Liver (tissue), 9 donors: ENCODE data around the gene KCNMB2. TPM values are rescaled to one million over a fixed set of nuclear protein-coding genes. Genes with fewer than 3 reads are reported as not detected.

Experiments
- DNase-seq: peaks from one replicate; pipeline ENCODE4 v3.0.0-alpha.2; 2017; ENCODE audit warnings: low spot score
- H3K27ac ChIP-seq, 2 donors: one replicate each; pipeline ENCODE4 v1.7.0; 2013; ENCODE audit warnings: inconsistent platforms in 2 of 2, low read length in 2 of 2, control low read depth in 1 of 2, low read depth in 1 of 2, mild to moderate bottlenecking in 1 of 2
- H3K27me3 ChIP-seq, 4 donors: one replicate each; pipeline versions ENCODE4 v1.6.1 to v1.7.0; 2013; ENCODE audit warnings: low read length in 3 of 4, inconsistent platforms in 1 of 4, mild to moderate bottlenecking in 1 of 4, moderate library complexity in 1 of 4; ENCODE audit not compliant: control insufficient read depth in 4 of 4, insufficient read depth in 4 of 4
- H3K36me3 ChIP-seq, 4 donors: one replicate each; pipeline versions ENCODE4 v1.6.1 to v1.7.0; 2013; ENCODE audit warnings: low read length in 3 of 4, mild to moderate bottlenecking in 3 of 4, low read depth in 1 of 4, moderate library complexity in 1 of 4; ENCODE audit not compliant: control insufficient read depth in 4 of 4, insufficient read depth in 3 of 4
- H3K4me1 ChIP-seq, 4 donors: one replicate each; pipeline versions ENCODE4 v1.6.1 to v1.7.0; 2013; ENCODE audit warnings: low read length in 3 of 4, mild to moderate bottlenecking in 3 of 4, moderate library complexity in 1 of 4; ENCODE audit not compliant: control insufficient read depth in 4 of 4, insufficient read depth in 4 of 4
- H3K4me3 ChIP-seq, 3 donors: one replicate each; pipeline versions ENCODE4 v1.6.1 to v1.7.0; 2013; ENCODE audit warnings: low read length in 3 of 3, control low read depth in 1 of 3, low read depth in 1 of 3, mild to moderate bottlenecking in 1 of 3
- H3K9ac ChIP-seq, 2 donors: one replicate each; pipeline ENCODE4 v1.7.0; 2013; ENCODE audit warnings: low read length in 2 of 2, mild to moderate bottlenecking in 2 of 2, moderate library complexity in 2 of 2, control low read depth in 1 of 2, low read depth in 1 of 2
- H3K9me3 ChIP-seq, 4 donors: one replicate each; pipeline versions ENCODE4 v1.6.1 to v1.7.0; 2013; ENCODE audit warnings: low read length in 3 of 4; ENCODE audit not compliant: control insufficient read depth in 4 of 4
- EGR1 ChIP-seq, 2 donors: IDR thresholded peaks; 2 replicates each; pipeline ENCODE4 v1.6.1; 2016 to 2018; ENCODE audit warnings: antibody characterized with exemption in 2 of 2, low read depth in 2 of 2
- FOXA1 ChIP-seq: IDR thresholded peaks from 2 replicates; pipeline ENCODE4 v1.6.1; 2016; ENCODE audit warnings: antibody characterized with exemption
- FOXA2 ChIP-seq: IDR thresholded peaks from 2 replicates; pipeline ENCODE4 v1.6.1; 2016; ENCODE audit warnings: antibody characterized with exemption
- GABPA ChIP-seq, 2 donors: IDR thresholded peaks in 1 of 2; conservative IDR thresholded peaks in 1 of 2; 2 replicates each; pipeline ENCODE4 v1.6.1; 2016; ENCODE audit warnings: antibody characterized with exemption in 2 of 2, mild to moderate bottlenecking in 1 of 2, moderate library complexity in 1 of 2
- HNF4G ChIP-seq: IDR thresholded peaks from 2 replicates; pipeline ENCODE4 v1.6.1; 2016; ENCODE audit warnings: antibody characterized with exemption
- NR2F2 ChIP-seq: IDR thresholded peaks from 2 replicates; pipeline ENCODE4 v1.6.1; 2016; ENCODE audit warnings: antibody characterized with exemption
- RXRA ChIP-seq, 2 donors: IDR thresholded peaks; 2 replicates each; pipeline ENCODE4 v1.6.1; 2017 to 2018; ENCODE audit warnings: antibody characterized with exemption in 2 of 2, mild to moderate bottlenecking in 1 of 2
- SP1 ChIP-seq: IDR thresholded peaks from 2 replicates; pipeline ENCODE4 v1.6.1; 2018; ENCODE audit warnings: antibody characterized with exemption, mild to moderate bottlenecking
- TAF1 ChIP-seq: conservative IDR thresholded peaks from 2 replicates; pipeline ENCODE4 v1.6.1; 2016; ENCODE audit warnings: antibody characterized with exemption, mild to moderate bottlenecking
- YY1 ChIP-seq: IDR thresholded peaks from 2 replicates; pipeline ENCODE4 v1.6.1; 2016; ENCODE audit warnings: antibody characterized with exemption, mild to moderate bottlenecking
- WGBS: extraction: QIAGEN DNeasy Blood & Tissue Kit; methylation state at CpG from one replicate; pipeline ENCODE4 v1.1.7; 2013; 5-methylcytosine and 5-hydroxymethylcytosine counted together
- polyA plus RNA-seq, 2 donors: library from polyadenylated mRNA; stranded (reverse) in 1 of 2; unstranded in 1 of 2; fragments of 200-250 nt in 1 of 2; fragments of >200 nt in 1 of 2; fragmentation: Nextera tagmentation in 1 of 2; extraction: Ambion mirVana in 1 of 2; gene quantifications; one replicate each; pipeline versions ENCODE4 v1.2.1 to v1.2.3, GENCODE V29; 2013 to 2015
- total RNA-seq, 2 donors: library from RNA; depleted of rRNA; stranded (reverse); fragments of >200 nt; gene quantifications; one replicate each; pipeline ENCODE4 v1.2.3, GENCODE V29; 2014
- TF ChIP-seq, protein P1 (sequence below): fragments of 150-350 bp; IDR thresholded peaks from 2 replicates; pipeline ENCODE4 v1.5.1; 2017; ENCODE audit warnings: improper control_type of control experiment, low read depth, low read length; ENCODE audit not compliant: missing input control
- TF ChIP-seq, protein P2 (sequence below): IDR thresholded peaks from 2 replicates; pipeline ENCODE4 v1.6.1; 2016; ENCODE audit warnings: antibody characterized with exemption
- TF ChIP-seq, protein P3 (sequence below): IDR thresholded peaks from 2 replicates; pipeline ENCODE4 v1.6.1; 2016; ENCODE audit warnings: antibody characterized with exemption
- TF ChIP-seq, protein P4 (sequence below): IDR thresholded peaks from 2 replicates; pipeline ENCODE4 v1.6.1; 2016; ENCODE audit warnings: antibody characterized with exemption
- donor health status: healthy.
- donor health status: healthy.
- donor health status: healthy.
- donor health status: healthy.
- donor health status: healthy.

The KCNMB2 gene
- total and polyA plus RNA-seq, 4 donors, result 0.08 to 0.33 (median 0.16) TPM; not detected in 1

DNA sequence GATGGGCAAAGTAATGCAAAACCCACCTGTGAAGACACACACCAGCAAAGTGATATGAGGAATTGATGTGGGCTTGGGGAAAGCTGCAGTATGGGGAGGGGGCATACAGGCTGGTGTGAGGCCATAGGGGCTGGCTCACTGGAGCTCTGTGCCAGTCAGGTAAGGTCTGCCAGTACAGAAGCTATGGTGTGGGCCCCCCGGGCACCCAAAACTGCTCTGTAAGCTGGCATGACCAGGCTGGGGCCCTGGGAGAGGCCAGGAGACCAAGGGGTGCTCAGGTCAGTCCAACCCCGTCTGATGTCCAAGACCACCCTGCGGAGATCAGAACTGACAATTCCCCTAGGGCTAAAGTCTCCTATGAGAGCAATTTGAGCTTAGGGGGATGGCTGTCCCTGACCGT is 163.1 kb downstream of the KCNMB2 start:
- no peak for DNase-seq
- Histone ChIP-seq H3K9ac (no peak overlapping the region), H3K9me3 (peaks cover 0 to 14% (median 3%) of the 10 kb centered on the region in 4 donors), H3K27me3 (no peaks in the 10 kb centered on the region), H3K36me3 (no peaks in the 10 kb centered on the region), H3K27ac (no peak overlapping the region), H3K4me3 (no peak overlapping the region), H3K4me1 (no peaks in the 10 kb centered on the region)
- TF ChIP-seq HNF4G, result no peak
- TF ChIP-seq, protein P1, sequence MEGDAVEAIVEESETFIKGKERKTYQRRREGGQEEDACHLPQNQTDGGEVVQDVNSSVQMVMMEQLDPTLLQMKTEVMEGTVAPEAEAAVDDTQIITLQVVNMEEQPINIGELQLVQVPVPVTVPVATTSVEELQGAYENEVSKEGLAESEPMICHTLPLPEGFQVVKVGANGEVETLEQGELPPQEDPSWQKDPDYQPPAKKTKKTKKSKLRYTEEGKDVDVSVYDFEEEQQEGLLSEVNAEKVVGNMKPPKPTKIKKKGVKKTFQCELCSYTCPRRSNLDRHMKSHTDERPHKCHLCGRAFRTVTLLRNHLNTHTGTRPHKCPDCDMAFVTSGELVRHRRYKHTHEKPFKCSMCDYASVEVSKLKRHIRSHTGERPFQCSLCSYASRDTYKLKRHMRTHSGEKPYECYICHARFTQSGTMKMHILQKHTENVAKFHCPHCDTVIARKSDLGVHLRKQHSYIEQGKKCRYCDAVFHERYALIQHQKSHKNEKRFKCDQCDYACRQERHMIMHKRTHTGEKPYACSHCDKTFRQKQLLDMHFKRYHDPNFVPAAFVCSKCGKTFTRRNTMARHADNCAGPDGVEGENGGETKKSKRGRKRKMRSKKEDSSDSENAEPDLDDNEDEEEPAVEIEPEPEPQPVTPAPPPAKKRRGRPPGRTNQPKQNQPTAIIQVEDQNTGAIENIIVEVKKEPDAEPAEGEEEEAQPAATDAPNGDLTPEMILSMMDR, result no peak
- TF ChIP-seq GABPA (IDR thresholded peaks at IDR 0.05 in 1 of 2, conservative IDR thresholded peaks at IDR 0.05 in 1 of 2), result no peak
- TF ChIP-seq, protein P2, sequence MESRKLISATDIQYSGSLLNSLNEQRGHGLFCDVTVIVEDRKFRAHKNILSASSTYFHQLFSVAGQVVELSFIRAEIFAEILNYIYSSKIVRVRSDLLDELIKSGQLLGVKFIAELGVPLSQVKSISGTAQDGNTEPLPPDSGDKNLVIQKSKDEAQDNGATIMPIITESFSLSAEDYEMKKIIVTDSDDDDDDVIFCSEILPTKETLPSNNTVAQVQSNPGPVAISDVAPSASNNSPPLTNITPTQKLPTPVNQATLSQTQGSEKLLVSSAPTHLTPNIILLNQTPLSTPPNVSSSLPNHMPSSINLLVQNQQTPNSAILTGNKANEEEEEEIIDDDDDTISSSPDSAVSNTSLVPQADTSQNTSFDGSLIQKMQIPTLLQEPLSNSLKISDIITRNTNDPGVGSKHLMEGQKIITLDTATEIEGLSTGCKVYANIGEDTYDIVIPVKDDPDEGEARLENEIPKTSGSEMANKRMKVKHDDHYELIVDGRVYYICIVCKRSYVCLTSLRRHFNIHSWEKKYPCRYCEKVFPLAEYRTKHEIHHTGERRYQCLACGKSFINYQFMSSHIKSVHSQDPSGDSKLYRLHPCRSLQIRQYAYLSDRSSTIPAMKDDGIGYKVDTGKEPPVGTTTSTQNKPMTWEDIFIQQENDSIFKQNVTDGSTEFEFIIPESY, result no peak
- no peak for TF ChIP-seq NR2F2
- TF ChIP-seq, protein P3, sequence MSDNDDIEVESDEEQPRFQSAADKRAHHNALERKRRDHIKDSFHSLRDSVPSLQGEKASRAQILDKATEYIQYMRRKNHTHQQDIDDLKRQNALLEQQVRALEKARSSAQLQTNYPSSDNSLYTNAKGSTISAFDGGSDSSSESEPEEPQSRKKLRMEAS, result no peak
- TF ChIP-seq FOXA2, result no peak
- TF ChIP-seq YY1, result no peak
- TF ChIP-seq EGR1 (IDR thresholded peaks at IDR 0.05; ENCODE audit: low read depth in 2 of 2), result no peak
- no peak for TF ChIP-seq RXRA (IDR thresholded peaks at IDR 0.05)
- no peak for TF ChIP-seq SP1
- no peak for TF ChIP-seq FOXA1
- 84% methylated on average over 4 of the region's 4 CpGs for WGBS

DNA sequence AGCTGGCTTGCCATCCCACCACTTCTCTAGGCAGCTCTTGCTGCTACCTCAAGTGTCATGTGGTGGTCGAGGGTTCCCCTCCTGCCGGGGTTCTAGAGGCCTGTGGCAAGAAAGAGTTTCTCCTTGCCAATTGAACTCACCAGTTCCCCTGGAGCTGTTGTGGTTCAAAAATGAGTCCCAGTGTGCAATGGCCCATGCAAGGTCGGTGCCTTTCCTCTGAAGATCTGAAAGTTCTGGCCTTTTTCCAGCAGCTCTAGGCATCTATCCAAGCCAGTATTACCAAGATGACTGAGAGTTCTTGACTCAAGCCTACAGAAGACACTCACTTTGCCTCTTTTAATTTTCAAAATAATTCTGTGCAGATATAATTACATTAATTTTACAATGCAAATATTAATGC is 163.6 kb downstream of the KCNMB2 start:
- Histone ChIP-seq H3K4me3 (no peak overlapping the region), H3K9ac (no peak overlapping the region), H3K4me1 (no peaks in the 10 kb centered on the region), H3K9me3 (peaks cover 0 to 11% (median 3%) of the 10 kb centered on the region in 4 donors), H3K36me3 (no peaks in the 10 kb centered on the region), H3K27ac (no peak overlapping the region), H3K27me3 (no peaks in the 10 kb centered on the region)
- DNase-seq, result no peak
- TF ChIP-seq FOXA2 (no peak), GABPA (IDR thresholded peaks at IDR 0.05 in 1 of 2, conservative IDR thresholded peaks at IDR 0.05 in 1 of 2) (no peak), SP1 (no peak), TAF1 (no peak)
- WGBS, result 70% methylated on average over 3 of the region's 3 CpGs

DNA sequence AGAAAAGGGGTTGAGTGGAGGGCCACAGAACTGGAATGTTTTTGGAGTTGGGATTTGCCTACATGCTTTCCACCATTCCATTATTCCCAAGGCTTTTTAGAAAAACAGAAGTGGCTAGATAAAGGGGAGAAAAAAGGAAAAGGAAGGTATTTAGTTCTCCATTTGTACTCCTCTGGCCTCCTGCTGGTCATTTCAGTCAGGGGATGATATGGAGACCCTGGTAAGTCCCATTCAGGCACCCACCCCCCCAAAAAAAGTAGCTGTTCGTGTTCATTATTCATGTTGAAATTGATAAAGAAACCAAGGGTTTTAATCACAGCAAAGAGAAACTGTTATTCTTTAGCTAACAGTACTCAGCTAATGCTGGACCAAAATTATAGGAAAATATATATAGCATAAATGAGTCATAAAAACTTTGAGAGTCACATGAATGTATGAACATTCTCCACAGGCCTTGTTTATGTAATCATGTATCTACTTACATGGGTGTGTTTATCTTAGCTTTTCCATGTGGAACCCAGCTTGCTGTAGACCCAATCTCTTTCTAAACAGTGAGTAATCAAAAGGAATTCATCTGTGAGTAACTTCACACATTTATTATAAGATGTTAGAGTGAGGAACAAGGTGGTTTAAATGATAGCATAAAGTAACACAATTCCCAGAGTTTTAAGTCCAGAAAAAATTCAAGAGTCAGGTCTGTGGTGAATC is 167.2 kb downstream of the KCNMB2 start:
- H3K27ac ChIP-seq, result no peak overlapping the region
- H3K9ac ChIP-seq, result no peak overlapping the region
- WGBS, result 6% methylated on average over 1 of the region's 1 CpG
- no peaks in the 10 kb centered on the region for H3K4me1 ChIP-seq
- H3K36me3 ChIP-seq, result no peaks in the 10 kb centered on the region
- peaks cover 0 to 4% (median 0%) of the 10 kb centered on the region in 4 donors for H3K9me3 ChIP-seq
- TF ChIP-seq FOXA2 (no peak), RXRA (IDR thresholded peaks at IDR 0.05) (no peak), HNF4G (no peak), GABPA (IDR thresholded peaks at IDR 0.05 in 1 of 2, conservative IDR thresholded peaks at IDR 0.05 in 1 of 2) (no peak), TAF1 (no peak), EGR1 (IDR thresholded peaks at IDR 0.05; ENCODE audit: low read depth in 2 of 2) (no peak), SP1 (no peak)
- TF ChIP-seq, protein P2, result no peak
- TF ChIP-seq, protein P1, result no peak
- TF ChIP-seq, protein P3, result no peak
- TF ChIP-seq, protein P4, sequence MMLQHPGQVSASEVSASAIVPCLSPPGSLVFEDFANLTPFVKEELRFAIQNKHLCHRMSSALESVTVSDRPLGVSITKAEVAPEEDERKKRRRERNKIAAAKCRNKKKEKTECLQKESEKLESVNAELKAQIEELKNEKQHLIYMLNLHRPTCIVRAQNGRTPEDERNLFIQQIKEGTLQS, result no peak
- no peaks in the 10 kb centered on the region for H3K27me3 ChIP-seq
- no peak for DNase-seq
- no peak overlapping the region for H3K4me3 ChIP-seq
